ENCODE data around the gene BACH2. TPM values are rescaled to one million over a fixed set of nuclear protein-coding genes. Genes with fewer than 3 reads are reported as not detected.
"Not testable (repeated sequence)": the region's sequence is repeated elsewhere in the genome, so short reads cannot be mapped to it uniquely, and the experiment has no call there.

BACH2 gene
- total RNA-seq, 1 donor from 2014 or later: 88.8 TPM

GRCh38 chr6:90074161-90074850 lies 222.3 kb downstream of the BACH2 start:
- peaks cover 86% of the 10 kb centered on the region for H3K4me1 Mint-ChIP-seq (ENCODE audit: low read depth)
- H3K27ac Mint-ChIP-seq: peak overlapping the region; percentile 51
- DNase-seq (ENCODE audit: low spot score): no peak
- no peaks in the 10 kb centered on the region for H3K27me3 Mint-ChIP-seq (ENCODE audit: low read depth)
- no peaks in the 10 kb centered on the region for H3K9me3 Mint-ChIP-seq
- intact Hi-C loops (cut with micrococcal nuclease): no loop called here
- H3K36me3 Mint-ChIP-seq (ENCODE audit: low read depth): peaks cover 92% of the 10 kb centered on the region
- H3K4me3 Mint-ChIP-seq (ENCODE audit: low read depth): peak overlapping the region; percentile 49

- intact Hi-C loops (cut with micrococcal nuclease): no loop called here
- peaks cover 86% of the 10 kb centered on the region for H3K4me1 Mint-ChIP-seq (ENCODE audit: low read depth)
- H3K27ac Mint-ChIP-seq: peak overlapping the region; percentile 76
- H3K36me3 Mint-ChIP-seq (ENCODE audit: low read depth): peaks cover 92% of the 10 kb centered on the region
- peak overlapping the region; percentile 61 for H3K4me3 Mint-ChIP-seq (ENCODE audit: low read depth)
- no peaks in the 10 kb centered on the region for H3K27me3 Mint-ChIP-seq (ENCODE audit: low read depth)
- H3K9me3 Mint-ChIP-seq: no peaks in the 10 kb centered on the region
- no peak for DNase-seq (ENCODE audit: low spot score)
These were observed 223.6 kb downstream of the BACH2 start for GRCh38 chr6:90072935-90073464.

GRCh38 chr6:90072501-90072900 lies 224.1 kb downstream of the BACH2 start:
- Mint-ChIP-seq H3K4me1 (ENCODE audit: low read depth) (peaks cover 88% of the 10 kb centered on the region), H3K27me3 (ENCODE audit: low read depth) (no peaks in the 10 kb centered on the region), H3K36me3 (ENCODE audit: low read depth) (peaks cover 93% of the 10 kb centered on the region), H3K9me3 (no peaks in the 10 kb centered on the region), H3K4me3 (ENCODE audit: low read depth) (peak overlapping the region; percentile 61), H3K27ac (peak overlapping the region; percentile 76)
- no peak for DNase-seq (ENCODE audit: low spot score)
- intact Hi-C loops (cut with micrococcal nuclease): no loop called here

- H3K4me1 Mint-ChIP-seq (ENCODE audit: low read depth): peaks cover 80% of the 10 kb centered on the region
These were observed 227.7 kb downstream of the BACH2 start for GRCh38 chr6:90068703-90069523.

GRCh38 chr6:90068264-90068663 lies 228.4 kb downstream of the BACH2 start:
- Mint-ChIP-seq H3K9me3 (no peaks in the 10 kb centered on the region), H3K27ac (peak overlapping the region; percentile 46), H3K4me3 (ENCODE audit: low read depth) (peak overlapping the region; percentile 5), H3K4me1 (ENCODE audit: low read depth) (peaks cover 74% of the 10 kb centered on the region), H3K36me3 (ENCODE audit: low read depth) (peaks cover 85% of the 10 kb centered on the region), H3K27me3 (ENCODE audit: low read depth) (no peaks in the 10 kb centered on the region)
- intact Hi-C loops (cut with micrococcal nuclease): loop anchor here (1.0 to 2.0 kb wide), 2 partner anchors 10 to 19 kb away; no protein-coding TSS in a partner anchor
- DNase-seq (ENCODE audit: low spot score): no peak

More at GRCh38 chr6:90068703-90069523, 227.7 kb downstream of the BACH2 start:
- no peak for DNase-seq (ENCODE audit: low spot score)
- peak overlapping the region; percentile 46 for H3K27ac Mint-ChIP-seq
- H3K4me3 Mint-ChIP-seq (ENCODE audit: low read depth): no peak overlapping the region
- H3K9me3 Mint-ChIP-seq: no peaks in the 10 kb centered on the region
- H3K27me3 Mint-ChIP-seq (ENCODE audit: low read depth): no peaks in the 10 kb centered on the region
- intact Hi-C loops (cut with micrococcal nuclease): loop anchor here (1.0 to 2.0 kb wide), 2 partner anchors 9 to 20 kb away; no protein-coding TSS in a partner anchor
- H3K36me3 Mint-ChIP-seq (ENCODE audit: low read depth): peaks cover 91% of the 10 kb centered on the region

- H3K36me3 Mint-ChIP-seq (ENCODE audit: low read depth): peaks cover 69% of the 10 kb centered on the region
- H3K4me1 Mint-ChIP-seq (ENCODE audit: low read depth): peaks cover 61% of the 10 kb centered on the region
- intact Hi-C loops (cut with micrococcal nuclease): no loop called here
- no peaks in the 10 kb centered on the region for H3K27me3 Mint-ChIP-seq (ENCODE audit: low read depth)
- no peaks in the 10 kb centered on the region for H3K9me3 Mint-ChIP-seq
- H3K4me3 Mint-ChIP-seq (ENCODE audit: low read depth): peak overlapping the region; percentile 0
- DNase-seq (ENCODE audit: low spot score): no peak
- H3K27ac Mint-ChIP-seq: peak overlapping the region; percentile 40
These were observed 229.9 kb downstream of the BACH2 start for GRCh38 chr6:90066697-90067096.

- DNase-seq (ENCODE audit: low spot score): no peak
- intact Hi-C loops (cut with micrococcal nuclease): no loop called here
These were observed 231.5 kb downstream of the BACH2 start for GRCh38 chr6:90065173-90065572.

GRCh38 chr6:90062667-90063066 lies 234.0 kb downstream of the BACH2 start:
- H3K4me3 Mint-ChIP-seq (ENCODE audit: low read depth): no peak overlapping the region
- H3K27me3 Mint-ChIP-seq (ENCODE audit: low read depth): no peaks in the 10 kb centered on the region
- H3K27ac Mint-ChIP-seq: no peak overlapping the region
- peaks cover 29% of the 10 kb centered on the region for H3K4me1 Mint-ChIP-seq (ENCODE audit: low read depth)
- intact Hi-C loops (cut with micrococcal nuclease): no loop called here
- peaks cover 58% of the 10 kb centered on the region for H3K36me3 Mint-ChIP-seq (ENCODE audit: low read depth)
- DNase-seq (ENCODE audit: low spot score): no peak
- peaks cover 4% of the 10 kb centered on the region for H3K9me3 Mint-ChIP-seq

More at GRCh38 chr6:90065173-90065572, 231.5 kb downstream of the BACH2 start:
- Mint-ChIP-seq H3K9me3 (peaks cover 1% of the 10 kb centered on the region), H3K27ac (no peak overlapping the region), H3K36me3 (ENCODE audit: low read depth) (peaks cover 59% of the 10 kb centered on the region), H3K27me3 (ENCODE audit: low read depth) (no peaks in the 10 kb centered on the region), H3K4me3 (ENCODE audit: low read depth) (no peak overlapping the region), H3K4me1 (ENCODE audit: low read depth) (peaks cover 50% of the 10 kb centered on the region)

GRCh38 chr6:90062051-90062450 lies 234.6 kb downstream of the BACH2 start:
- Mint-ChIP-seq H3K9me3 (peaks cover 9% of the 10 kb centered on the region), H3K27me3 (ENCODE audit: low read depth) (no peaks in the 10 kb centered on the region), H3K27ac (no peak overlapping the region), H3K4me3 (ENCODE audit: low read depth) (no peak overlapping the region), H3K36me3 (ENCODE audit: low read depth) (peaks cover 58% of the 10 kb centered on the region), H3K4me1 (ENCODE audit: low read depth) (peaks cover 24% of the 10 kb centered on the region)
- no peak for DNase-seq (ENCODE audit: low spot score)
- intact Hi-C loops (cut with micrococcal nuclease): no loop called here

- intact Hi-C loops (cut with micrococcal nuclease); H3K27me3 Mint-ChIP-seq (ENCODE audit: low read depth); H3K27ac Mint-ChIP-seq; DNase-seq (ENCODE audit: low spot score); H3K4me3 Mint-ChIP-seq (ENCODE audit: low read depth): not testable (repeated sequence)
- peaks cover 18% of the 10 kb centered on the region for H3K4me1 Mint-ChIP-seq (ENCODE audit: low read depth)
- H3K9me3 Mint-ChIP-seq: peaks cover 30% of the 10 kb centered on the region
- H3K36me3 Mint-ChIP-seq (ENCODE audit: low read depth): peaks cover 59% of the 10 kb centered on the region
These were observed 237.5 kb downstream of the BACH2 start for GRCh38 chr6:90059178-90059577.

- peaks cover 21% of the 10 kb centered on the region for H3K4me1 Mint-ChIP-seq (ENCODE audit: low read depth)
- H3K27ac Mint-ChIP-seq; DNase-seq (ENCODE audit: low spot score); H3K4me3 Mint-ChIP-seq (ENCODE audit: low read depth); H3K27me3 Mint-ChIP-seq (ENCODE audit: low read depth); intact Hi-C loops (cut with micrococcal nuclease): not testable (repeated sequence)
- peaks cover 85% of the 10 kb centered on the region for H3K36me3 Mint-ChIP-seq (ENCODE audit: low read depth)
- H3K9me3 Mint-ChIP-seq: peaks cover 52% of the 10 kb centered on the region
These were observed 240.7 kb downstream of the BACH2 start for GRCh38 chr6:90055924-90056323.

- Mint-ChIP-seq H3K27ac (peak overlapping the region; percentile 33), H3K4me1 (ENCODE audit: low read depth) (peaks cover 32% of the 10 kb centered on the region), H3K36me3 (ENCODE audit: low read depth) (peaks cover 83% of the 10 kb centered on the region), H3K9me3 (peaks cover 48% of the 10 kb centered on the region)
- H3K27me3 Mint-ChIP-seq (ENCODE audit: low read depth); H3K4me3 Mint-ChIP-seq (ENCODE audit: low read depth); intact Hi-C loops (cut with micrococcal nuclease); DNase-seq (ENCODE audit: low spot score): not testable (repeated sequence)
These were observed 242.4 kb downstream of the BACH2 start for GRCh38 chr6:90054193-90054592.

Measured in activated T-helper 2 cell treated with anti-CD3 and anti-CD28 coated beads, Interferon-gamma antibody, Interleukin-2, Interleukin-4, amounts not matched to agents 10 μg/mL and 5 μg/mL and 100 μg/mL, durations not matched to agents 14 hours and 24 hours and 36 hours (primary cell).